Coronary artery (tissue), 2 donors: ENCODE data around the gene ANKRA2.

ENCODE experiments used
- DNase-seq: peaks from one replicate; pipeline ENCODE4 v3.0.0-alpha.2; 2017; ENCODE audit warnings: low spot score
- H3K27ac ChIP-seq, 2 donors: fragments of 200-600 bp; sonication (generic); one replicate each; pipeline ENCODE4 v1.5.1; 2016 to 2019
- H3K4me3 ChIP-seq: fragments of 200-600 bp; sonication (generic); 2 replicates; pipeline ENCODE4 v1.5.1; 2016; ENCODE audit warnings: mild to moderate bottlenecking, moderate library complexity
- CTCF ChIP-seq: fragments of 200-600 bp; sonication (generic); IDR thresholded peaks from one replicate; pipeline ENCODE4 v1.5.1; 2019; ENCODE audit warnings: antibody characterized with exemption

ANKRA2 gene

GRCh38 chr5:73587923-73588322 lies 22.5 kb upstream of the ANKRA2 start:
- no peak for DNase-seq
- H3K27ac ChIP-seq, result no peak overlapping the region
- no peak for TF ChIP-seq CTCF
- H3K4me3 ChIP-seq, result no peak overlapping the region

GRCh38 chr5:73582285-73583145 lies 17.1 kb upstream of the ANKRA2 start:
- no peak for TF ChIP-seq CTCF
- Histone ChIP-seq H3K27ac (no peak overlapping the region), H3K4me3 (no peak overlapping the region)
- DNase-seq, result no peak

GRCh38 chr5:73565969-73566547 lies 619 bp upstream of the ANKRA2 start:
- Histone ChIP-seq H3K4me3 (peak overlapping the region; percentile 76), H3K27ac (peak overlapping the region; percentile 91 to 93)
- no peak for TF ChIP-seq CTCF
- no peak for DNase-seq

- TF ChIP-seq CTCF, result no peak
- no peak for DNase-seq
- peak overlapping the region; percentile 76 for H3K4me3 ChIP-seq
- peak overlapping the region; percentile 91 to 93 for H3K27ac ChIP-seq
Observed at GRCh38 chr5:73564675-73565074, 764 bp downstream of the ANKRA2 start.

GRCh38 chr5:73564018-73564417 lies 1.4 kb downstream of the ANKRA2 start:
- no peak for DNase-seq
- TF ChIP-seq CTCF, result no peak
- Histone ChIP-seq H3K4me3 (peak overlapping the region; percentile 76), H3K27ac (peak overlapping the region in 1 of 2 donors; percentile 91)

- no peak overlapping the region for H3K27ac ChIP-seq
- H3K4me3 ChIP-seq, result no peak overlapping the region
- TF ChIP-seq CTCF, result no peak
- no peak for DNase-seq
Observed at GRCh38 chr5:73558950-73559349, 6.5 kb downstream of the ANKRA2 start.

- no peak for DNase-seq
- Histone ChIP-seq H3K4me3 (no peak overlapping the region), H3K27ac (no peak overlapping the region)
Observed at GRCh38 chr5:73552642-73553041, 12.8 kb downstream of the ANKRA2 start.

More at GRCh38 chr5:73552642-73553041, 12.8 kb downstream of the ANKRA2 start:
- no peak for TF ChIP-seq CTCF
